ENCODE data around the gene EYS.

The EYS gene

GRCh38 chr6:63941747-63942470 lies 1765.1 kb downstream of the EYS start:
- Histone ChIP-seq H3K27ac (ENCODE audit: low read length) (no peak overlapping the region), H2AFZ (ENCODE audit: low read length) (no peak overlapping the region), H3F3A (ENCODE audit: insufficient read depth, low read length) (no peaks in the 10 kb centered on the region), H3K4me2 (ENCODE audit: low read depth, low read length) (no peak overlapping the region), H3K9ac (ENCODE audit: low read length) (no peak overlapping the region), H3K36me3 (replicated peaks; ENCODE audit: insufficient read depth, low read length) (no peaks in the 10 kb centered on the region), H3K79me2 (ENCODE audit: low read length) (no peaks in the 10 kb centered on the region), H3K4me3 (ENCODE audit: low read length) (no peak overlapping the region), H4K20me1 (ENCODE audit: insufficient read depth, low read length) (no peaks in the 10 kb centered on the region), H3K9me2 (replicated peaks; ENCODE audit: insufficient read depth, low read length) (no peaks in the 10 kb centered on the region), H3K27me3 (replicated peaks; ENCODE audit: insufficient read depth, low read length) (no peaks in the 10 kb centered on the region), H3K4me1 (ENCODE audit: low read length) (no peaks in the 10 kb centered on the region), H3K9me3 (replicated peaks; ENCODE audit: insufficient read depth, low read length) (no peaks in the 10 kb centered on the region)
- TF ChIP-seq EZH2 (optimal IDR thresholded peaks at IDR 0.05; ENCODE audit: low read depth, low read length) (no peak), EZH2phosphoT487 (IDR thresholded peaks at IDR 0.05; ENCODE audit: low read length) (no peak), CTCF (IDR thresholded peaks at IDR 0.05; ENCODE audit: low read length) (no peak)
- DNase-seq = no peak

- H3K4me1 ChIP-seq (ENCODE audit: low read length) = no peaks in the 10 kb centered on the region
- no peaks in the 10 kb centered on the region for H3K36me3 ChIP-seq (replicated peaks; ENCODE audit: insufficient read depth, low read length)
- no peak overlapping the region for H2AFZ ChIP-seq (ENCODE audit: low read length)
- no peak for TF ChIP-seq EZH2phosphoT487 (IDR thresholded peaks at IDR 0.05; ENCODE audit: low read length)
- TF ChIP-seq EZH2 (optimal IDR thresholded peaks at IDR 0.05; ENCODE audit: low read depth, low read length) = no peak
- TF ChIP-seq CTCF (IDR thresholded peaks at IDR 0.05; ENCODE audit: low read length) = no peak
- no peaks in the 10 kb centered on the region for H3K27me3 ChIP-seq (replicated peaks; ENCODE audit: insufficient read depth, low read length)
- H3K4me2 ChIP-seq (ENCODE audit: low read depth, low read length) = no peak overlapping the region
- no peaks in the 10 kb centered on the region for H3F3A ChIP-seq (ENCODE audit: insufficient read depth, low read length)
- H3K4me3 ChIP-seq (ENCODE audit: low read length) = no peak overlapping the region
- no peaks in the 10 kb centered on the region for H3K79me2 ChIP-seq (ENCODE audit: low read length)
- no peaks in the 10 kb centered on the region for H4K20me1 ChIP-seq (ENCODE audit: insufficient read depth, low read length)
- no peaks in the 10 kb centered on the region for H3K9me2 ChIP-seq (replicated peaks; ENCODE audit: insufficient read depth, low read length)
- DNase-seq = no peak
- no peaks in the 10 kb centered on the region for H3K9me3 ChIP-seq (replicated peaks; ENCODE audit: insufficient read depth, low read length)
- H3K27ac ChIP-seq (ENCODE audit: low read length) = no peak overlapping the region
- H3K9ac ChIP-seq (ENCODE audit: low read length) = no peak overlapping the region
These were observed 1767.0 kb downstream of the EYS start for GRCh38 chr6:63940056-63940455.

GRCh38 chr6:63936399-63936798 lies 1770.6 kb downstream of the EYS start:
- no peaks in the 10 kb centered on the region for H3K9me2 ChIP-seq (replicated peaks; ENCODE audit: insufficient read depth, low read length)
- TF ChIP-seq CTCF (IDR thresholded peaks at IDR 0.05; ENCODE audit: low read length) (no peak), EZH2 (optimal IDR thresholded peaks at IDR 0.05; ENCODE audit: low read depth, low read length) (no peak), EZH2phosphoT487 (IDR thresholded peaks at IDR 0.05; ENCODE audit: low read length) (no peak)
- H3F3A ChIP-seq (ENCODE audit: insufficient read depth, low read length) = no peaks in the 10 kb centered on the region
- no peak overlapping the region for H3K4me2 ChIP-seq (ENCODE audit: low read depth, low read length)
- H3K79me2 ChIP-seq (ENCODE audit: low read length) = no peaks in the 10 kb centered on the region
- no peaks in the 10 kb centered on the region for H3K9me3 ChIP-seq (replicated peaks; ENCODE audit: insufficient read depth, low read length)
- DNase-seq = no peak
- H4K20me1 ChIP-seq (ENCODE audit: insufficient read depth, low read length) = no peaks in the 10 kb centered on the region
- no peaks in the 10 kb centered on the region for H3K36me3 ChIP-seq (replicated peaks; ENCODE audit: insufficient read depth, low read length)
- H3K9ac ChIP-seq (ENCODE audit: low read length) = no peak overlapping the region
- H3K27me3 ChIP-seq (replicated peaks; ENCODE audit: insufficient read depth, low read length) = no peaks in the 10 kb centered on the region
- no peaks in the 10 kb centered on the region for H3K4me1 ChIP-seq (ENCODE audit: low read length)
- no peak overlapping the region for H3K4me3 ChIP-seq (ENCODE audit: low read length)
- no peak overlapping the region for H2AFZ ChIP-seq (ENCODE audit: low read length)
- no peak overlapping the region for H3K27ac ChIP-seq (ENCODE audit: low read length)

All from MM.1S (cell line).